Measurements from ENCODE around the gene DOC2B. TPM values are rescaled to one million over a fixed set of nuclear protein-coding genes. Genes with fewer than 3 reads are reported as not detected.
"Not testable (repeated sequence)": the region's sequence is repeated elsewhere in the genome, so short reads cannot be mapped to it uniquely, and the experiment has no call there.

The DOC2B gene
- total RNA-seq, 4 donors from 2014 or later = 3.6 to 8.5 (median 6.7) TPM

DNA sequence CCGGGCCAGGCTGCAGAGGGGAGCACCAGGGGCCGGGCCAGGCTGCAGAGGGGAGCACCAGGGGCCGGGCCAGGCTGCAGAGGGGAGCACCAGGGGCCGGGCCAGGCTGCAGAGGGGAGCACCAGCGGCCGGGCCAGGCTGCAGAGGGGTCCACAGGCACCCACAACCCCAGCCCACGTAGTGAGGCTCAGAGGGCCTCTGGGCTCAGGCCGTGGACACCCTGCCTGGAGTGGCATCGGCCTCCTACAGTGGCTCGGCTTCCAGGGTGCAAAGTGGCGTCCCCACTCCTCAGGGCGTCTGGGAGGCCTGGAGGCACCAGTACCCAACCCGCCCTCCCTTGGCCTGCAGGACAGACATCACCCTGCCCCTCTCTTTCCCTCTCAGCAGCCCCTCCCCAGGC lies 9.6 kb downstream of the DOC2B start:
- no peak for TF ChIP-seq POLR2A (IDR thresholded peaks at IDR 0.05)
- TF ChIP-seq, protein P1, sequence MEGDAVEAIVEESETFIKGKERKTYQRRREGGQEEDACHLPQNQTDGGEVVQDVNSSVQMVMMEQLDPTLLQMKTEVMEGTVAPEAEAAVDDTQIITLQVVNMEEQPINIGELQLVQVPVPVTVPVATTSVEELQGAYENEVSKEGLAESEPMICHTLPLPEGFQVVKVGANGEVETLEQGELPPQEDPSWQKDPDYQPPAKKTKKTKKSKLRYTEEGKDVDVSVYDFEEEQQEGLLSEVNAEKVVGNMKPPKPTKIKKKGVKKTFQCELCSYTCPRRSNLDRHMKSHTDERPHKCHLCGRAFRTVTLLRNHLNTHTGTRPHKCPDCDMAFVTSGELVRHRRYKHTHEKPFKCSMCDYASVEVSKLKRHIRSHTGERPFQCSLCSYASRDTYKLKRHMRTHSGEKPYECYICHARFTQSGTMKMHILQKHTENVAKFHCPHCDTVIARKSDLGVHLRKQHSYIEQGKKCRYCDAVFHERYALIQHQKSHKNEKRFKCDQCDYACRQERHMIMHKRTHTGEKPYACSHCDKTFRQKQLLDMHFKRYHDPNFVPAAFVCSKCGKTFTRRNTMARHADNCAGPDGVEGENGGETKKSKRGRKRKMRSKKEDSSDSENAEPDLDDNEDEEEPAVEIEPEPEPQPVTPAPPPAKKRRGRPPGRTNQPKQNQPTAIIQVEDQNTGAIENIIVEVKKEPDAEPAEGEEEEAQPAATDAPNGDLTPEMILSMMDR (IDR thresholded peaks at IDR 0.05) = no peak
- no peaks in the 10 kb centered on the region for H3K36me3 ChIP-seq
- H3K27me3 ChIP-seq = no peaks in the 10 kb centered on the region
- WGBS, 2 donors = 93 to 94% methylated on average over 8 to 9 of the region's 13 CpGs
- intact Hi-C loops (cut with DNase I) = no loop called here
- no peaks in the 10 kb centered on the region for H3K4me1 ChIP-seq
- no peak overlapping the region for H3K27ac ChIP-seq
- no peak for DNase-seq
- no peak overlapping the region for H3K4me3 ChIP-seq (replicated peaks in 1 of 3)
- no peaks in the 10 kb centered on the region for H3K9me3 ChIP-seq

DNA sequence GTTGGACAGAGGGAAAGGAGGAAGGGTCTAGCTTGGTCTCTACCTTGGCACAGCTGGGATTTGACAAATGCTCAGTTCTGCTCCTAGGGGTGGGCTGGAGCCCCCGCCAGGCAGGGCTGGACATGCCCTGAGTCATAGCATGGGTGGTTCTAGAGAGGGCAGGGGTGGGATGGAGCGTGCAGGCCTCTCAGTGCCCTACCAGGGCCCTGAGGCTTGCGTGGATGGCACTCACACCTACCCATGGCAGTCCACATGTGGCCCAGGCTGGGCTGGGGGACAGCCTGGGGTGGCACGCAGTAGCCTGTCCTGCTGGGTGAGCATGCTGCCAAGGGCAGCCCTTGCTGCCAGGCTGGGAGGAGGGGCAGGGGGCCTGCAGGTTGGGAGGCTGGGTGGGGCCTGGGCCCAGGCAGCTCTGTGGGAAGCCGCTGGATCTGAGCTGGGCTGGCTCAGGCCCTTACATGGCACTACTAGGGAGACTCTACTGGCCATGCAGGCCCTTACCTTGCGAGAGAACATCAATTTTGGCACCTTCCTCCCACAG lies 11.2 kb downstream of the DOC2B start:
- no peaks in the 10 kb centered on the region for H3K27me3 ChIP-seq
- H3K27ac ChIP-seq = no peak overlapping the region
- TF ChIP-seq, protein P1 (IDR thresholded peaks at IDR 0.05) = no peak
- no peak for TF ChIP-seq POLR2A (IDR thresholded peaks at IDR 0.05)
- no peaks in the 10 kb centered on the region for H3K36me3 ChIP-seq
- 87 to 98% methylated on average over 5 to 6 of the region's 6 CpGs for WGBS, 2 donors
- intact Hi-C loops (cut with DNase I) = no loop called here
- no peak overlapping the region for H3K4me3 ChIP-seq (replicated peaks in 1 of 3)
- H3K9me3 ChIP-seq = no peaks in the 10 kb centered on the region
- H3K4me1 ChIP-seq = no peaks in the 10 kb centered on the region
- no peak for DNase-seq

DNA sequence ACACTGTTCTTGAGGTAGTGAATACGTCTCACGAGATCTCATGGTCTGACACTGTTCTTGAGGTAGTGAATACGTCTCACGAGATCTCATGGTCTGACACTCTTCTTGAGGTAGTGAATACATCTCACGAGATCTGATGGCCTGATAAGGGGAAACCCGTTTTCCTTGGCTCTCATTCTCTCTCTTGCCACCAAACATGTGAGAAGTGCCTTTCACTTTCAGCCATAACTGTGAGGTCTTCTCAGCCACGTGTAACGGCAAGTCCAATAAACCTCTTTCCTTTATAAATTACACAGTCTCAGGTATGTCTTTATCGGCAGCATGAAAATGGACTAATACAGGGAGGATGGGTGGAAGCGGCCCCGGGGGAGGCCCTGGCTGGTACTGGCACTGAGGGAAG lies 12.8 kb downstream of the DOC2B start:
- H3K4me1 ChIP-seq; H3K4me3 ChIP-seq (replicated peaks in 1 of 3); DNase-seq; H3K36me3 ChIP-seq; H3K27me3 ChIP-seq; H3K9me3 ChIP-seq; H3K27ac ChIP-seq; intact Hi-C loops (cut with DNase I): not testable (repeated sequence)
- WGBS, 2 donors = 45 to 69% methylated on average over 9 of the region's 11 CpGs

DNA sequence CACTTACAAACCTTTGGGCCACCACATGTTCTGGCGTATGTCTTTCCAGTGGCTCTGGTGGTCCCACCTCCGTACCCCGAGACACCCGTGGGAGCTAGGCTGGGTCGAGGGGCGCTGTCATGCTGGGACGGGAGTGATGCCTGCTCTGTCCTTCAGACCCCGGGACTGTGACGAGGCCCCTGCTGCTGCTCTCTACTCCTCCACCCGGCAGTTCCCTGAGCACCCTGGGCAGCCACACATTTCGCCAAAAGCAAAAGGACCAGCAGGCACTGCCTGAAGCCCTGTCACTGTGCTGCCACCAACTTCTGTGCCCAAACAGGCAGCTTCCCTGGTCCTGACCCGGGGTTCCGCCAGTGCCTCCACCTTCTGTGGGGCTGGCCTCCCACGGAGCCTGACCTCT lies 15.5 kb downstream of the DOC2B start:
- H3K36me3 ChIP-seq = no peaks in the 10 kb centered on the region
- TF ChIP-seq POLR2A (IDR thresholded peaks at IDR 0.05) = no peak
- TF ChIP-seq, protein P1 (IDR thresholded peaks at IDR 0.05) = no peak
- no peaks in the 10 kb centered on the region for H3K4me1 ChIP-seq
- H3K27me3 ChIP-seq = no peaks in the 10 kb centered on the region
- 88 to 94% methylated on average over 13 of the region's 14 CpGs for WGBS, 2 donors
- no peak for DNase-seq
- H3K27ac ChIP-seq = no peak overlapping the region
- intact Hi-C loops (cut with DNase I) = no loop called here
- H3K9me3 ChIP-seq = no peaks in the 10 kb centered on the region
- no peak overlapping the region for H3K4me3 ChIP-seq (replicated peaks in 1 of 3)

DNA sequence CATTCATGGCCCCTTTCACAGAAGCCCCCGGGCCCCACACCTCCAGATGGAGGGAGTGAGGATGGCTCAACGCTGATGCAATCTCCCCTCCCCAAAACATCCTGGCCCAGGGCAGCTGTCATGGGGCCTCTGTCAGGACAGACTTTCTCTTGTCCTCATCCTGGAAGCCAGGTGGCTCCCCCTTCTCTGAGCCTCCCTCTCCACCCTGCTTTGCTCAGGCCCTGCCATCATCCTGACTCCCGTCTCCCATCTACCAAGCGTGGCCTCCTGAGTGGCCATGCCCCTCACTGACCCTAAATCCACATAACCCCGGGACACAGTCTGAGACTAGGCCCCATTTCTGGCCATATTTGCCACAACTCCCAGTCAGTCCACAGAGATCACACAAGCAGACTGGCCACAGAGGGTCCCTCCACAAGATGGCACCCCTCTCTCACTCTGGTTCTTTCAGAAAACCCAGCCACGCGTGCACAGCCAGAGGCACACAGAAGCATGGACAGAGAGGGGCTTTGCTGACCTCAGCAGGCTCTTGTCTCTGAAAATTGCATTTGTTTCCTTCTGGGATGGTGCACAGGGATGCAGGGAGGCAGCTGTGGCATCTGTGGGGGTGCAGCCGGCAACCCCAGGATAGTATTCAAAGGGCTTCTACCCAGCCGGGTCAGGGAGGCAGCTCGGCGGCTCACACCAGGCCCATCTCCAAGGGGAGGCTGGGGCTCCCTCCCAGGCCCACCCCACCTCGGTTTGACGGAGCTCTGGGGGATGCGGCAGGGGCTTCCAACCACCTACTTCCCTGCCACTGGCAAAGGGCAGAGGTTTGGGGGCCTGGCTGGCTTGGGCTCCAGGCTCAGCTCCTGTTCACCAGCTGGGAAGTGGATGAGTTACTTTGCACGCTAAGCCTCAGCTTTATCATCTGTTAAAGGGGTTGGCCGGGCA lies 16.9 kb downstream of the DOC2B start:
- Histone ChIP-seq H3K27ac (no peak overlapping the region), H3K36me3 (no peaks in the 10 kb centered on the region), H3K9me3 (no peaks in the 10 kb centered on the region), H3K4me1 (no peaks in the 10 kb centered on the region), H3K4me3 (replicated peaks in 1 of 3) (no peak overlapping the region), H3K27me3 (no peaks in the 10 kb centered on the region)
- no peak for TF ChIP-seq POLR2A (IDR thresholded peaks at IDR 0.05)
- TF ChIP-seq, protein P1 (IDR thresholded peaks at IDR 0.05) = peak in 4 of 6 experiments; percentile 11 to 46 (median 34)
- intact Hi-C loops (cut with DNase I) = no loop called here
- DNase-seq = peak; percentile 26 to 30
- WGBS, 2 donors = 70 to 75% methylated on average over 7 to 13 of the region's 16 CpGs

All from thyroid gland (tissue), 4 donors.